ENCODE measurements around the gene CPSF4. TPM values are rescaled to one million over a fixed set of nuclear protein-coding genes. Genes with fewer than 3 reads are reported as not detected.
"Not testable (repeated sequence)": the region's sequence is repeated elsewhere in the genome, so short reads cannot be mapped to it uniquely, and the experiment has no call there.

The CPSF4 gene
- total RNA-seq, 1 donor from 2014 or later: 14.4 TPM

DNA sequence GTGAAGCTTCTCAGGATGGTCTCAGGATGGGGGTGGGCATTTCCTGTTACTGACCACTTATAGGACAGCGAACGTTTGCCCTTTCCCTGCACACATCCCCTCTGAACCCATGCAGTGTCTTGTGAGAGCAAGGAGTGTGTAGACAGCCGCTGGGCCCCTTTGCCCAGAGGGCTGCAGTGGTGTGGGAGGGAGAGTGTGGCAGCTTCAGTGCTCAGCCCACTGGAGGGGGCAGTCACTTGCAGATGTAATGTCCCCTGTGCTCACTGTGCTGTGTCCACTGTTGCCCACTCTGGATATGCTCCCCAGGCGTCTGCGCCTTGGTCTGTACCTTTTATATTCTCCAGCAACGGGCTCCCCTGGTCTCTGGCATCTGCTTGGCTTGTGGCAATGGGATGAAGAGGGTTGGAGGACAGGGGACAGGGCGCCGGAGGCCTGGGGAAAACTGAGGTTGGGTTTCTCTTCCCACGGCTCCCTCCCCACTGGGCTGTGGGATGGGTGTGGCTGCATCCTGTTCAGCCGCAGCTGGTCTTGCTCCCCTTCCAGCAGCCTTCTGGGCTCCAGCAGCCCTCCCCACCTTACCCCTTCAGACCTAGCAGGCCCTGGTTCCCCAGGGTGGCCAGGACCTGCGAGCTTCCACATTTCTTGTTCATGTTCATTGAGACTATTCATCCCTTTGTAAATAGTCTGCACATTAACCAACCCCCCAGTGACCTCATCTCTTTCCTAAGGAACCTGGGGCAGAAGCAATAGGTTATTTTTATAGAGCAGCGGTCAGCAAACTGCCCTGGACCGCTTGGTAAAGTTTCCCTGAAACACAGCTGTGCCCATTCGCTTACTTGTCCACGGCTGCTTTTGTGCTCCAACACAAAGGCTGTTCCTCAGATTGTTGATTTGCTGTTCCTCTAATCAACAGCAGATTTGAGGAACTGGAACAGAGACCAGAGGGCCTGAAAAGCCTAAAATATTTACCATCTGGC is 40.0 kb downstream of the CPSF4 start:
- ATAC-seq (peak; percentile 36), DNase-seq (ENCODE audit: low spot score) (no peak)

DNA sequence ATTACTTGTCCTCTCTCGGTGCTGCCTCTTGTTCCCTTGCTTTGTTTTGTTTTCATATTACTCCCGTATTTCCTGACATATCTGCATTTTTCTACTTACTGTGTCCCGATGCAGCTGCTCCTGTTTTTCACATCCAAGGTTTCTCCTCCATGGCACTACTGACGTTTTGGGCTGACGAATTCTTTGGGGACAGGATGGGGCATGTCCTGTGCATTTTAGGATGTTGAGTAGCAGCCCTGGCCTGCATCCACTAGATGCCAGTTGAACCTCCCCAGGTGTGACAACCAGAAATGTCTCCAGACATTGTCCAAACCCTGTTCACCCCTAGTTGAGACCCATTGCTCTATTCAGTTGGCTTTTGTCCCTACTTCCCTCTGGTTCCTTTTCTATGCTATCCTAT is 46.4 kb downstream of the CPSF4 start:
- ATAC-seq: no peak
- DNase-seq (ENCODE audit: low spot score): no peak

GRCh38 chr7:99489235-99489634 is 50.5 kb downstream of the CPSF4 start:
- ATAC-seq (peak; percentile 33), DNase-seq (ENCODE audit: low spot score) (no peak)

GRCh38 chr7:99490878-99491277 is 52.1 kb downstream of the CPSF4 start:
- no peak for ATAC-seq

DNA sequence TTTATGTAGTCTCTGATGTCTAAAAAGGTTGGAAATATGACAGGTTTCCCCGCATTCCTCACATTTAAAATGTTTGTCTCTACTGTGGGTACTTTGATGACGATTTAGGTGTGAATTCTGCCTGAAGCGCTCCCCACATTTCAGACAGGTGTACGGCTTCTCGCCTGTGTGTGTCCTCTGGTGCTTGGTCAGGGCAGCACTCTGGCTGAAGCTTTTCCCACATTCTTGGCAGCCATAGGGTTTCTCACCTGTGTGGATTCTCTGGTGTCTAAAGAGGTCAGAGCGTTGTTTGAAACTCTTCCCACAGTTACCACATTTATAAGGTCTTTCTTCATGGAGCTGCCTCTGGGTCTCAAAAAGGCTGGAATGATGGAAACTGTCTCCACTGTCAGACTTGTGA is 55.1 kb downstream of the CPSF4 start:
- ATAC-seq (no peak), DNase-seq (ENCODE audit: low spot score) (no peak)

More at GRCh38 chr7:99490878-99491277, 52.1 kb downstream of the CPSF4 start:
- DNase-seq (ENCODE audit: low spot score): no peak

DNA sequence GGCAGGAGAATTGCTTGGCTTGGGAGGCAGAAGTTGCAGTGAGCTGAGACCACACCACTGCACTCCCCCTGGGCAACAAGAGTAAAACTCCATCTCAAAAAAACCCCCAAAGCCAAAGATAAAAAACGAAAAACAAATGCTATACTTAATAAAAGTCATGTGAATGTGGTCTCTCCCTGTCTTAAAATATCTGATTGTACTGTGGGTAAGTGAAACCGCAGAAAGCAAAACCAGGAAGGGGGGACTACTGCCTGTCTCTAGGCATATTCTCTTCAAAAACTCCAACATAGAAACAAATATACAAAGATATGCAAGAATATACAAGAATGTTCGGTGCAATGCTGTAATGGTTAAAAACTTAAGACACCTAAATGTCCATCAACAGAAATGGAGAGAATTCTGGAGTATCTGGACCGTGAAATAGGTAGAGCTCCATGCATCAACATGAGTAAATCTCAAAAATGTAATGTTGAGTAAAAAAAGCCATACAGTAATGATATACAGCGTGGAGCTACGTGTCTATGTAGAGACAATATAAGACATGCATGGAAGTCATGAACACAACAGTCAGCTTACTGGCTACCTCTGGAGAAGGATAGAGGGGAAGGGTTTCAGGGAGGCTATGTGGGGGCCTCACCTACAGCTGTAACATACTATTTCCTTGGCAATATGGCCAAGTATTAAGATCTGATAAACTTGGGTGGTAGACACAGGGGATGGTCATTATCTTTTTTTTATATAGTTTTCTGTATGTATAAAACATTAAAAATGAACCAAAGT is 59.2 kb downstream of the CPSF4 start:
- DNase-seq (ENCODE audit: low spot score): no peak

DNA sequence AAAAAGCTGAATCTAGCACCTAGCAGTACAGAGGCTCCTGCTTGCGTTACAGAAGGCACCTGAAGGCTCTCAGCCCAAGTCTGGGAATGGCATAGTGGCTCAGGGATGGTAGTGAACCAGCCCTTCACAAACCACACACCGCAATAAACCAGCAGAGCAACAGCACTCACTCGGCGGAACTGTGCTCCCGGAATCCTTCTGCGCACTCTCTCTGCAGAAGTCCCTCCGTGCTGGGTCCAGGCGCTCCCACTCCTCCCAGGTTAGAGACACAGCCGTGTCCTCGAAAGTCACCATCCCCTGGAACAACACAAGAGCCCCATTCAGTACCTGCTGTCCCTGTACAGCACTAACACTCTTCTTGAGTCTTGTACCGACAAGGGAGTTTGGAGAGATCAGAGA is 59.8 kb downstream of the CPSF4 start:
- ATAC-seq: no peak
- DNase-seq (ENCODE audit: low spot score): no peak

More for the DNA sequence above, 59.2 kb downstream of the CPSF4 start:
- ATAC-seq: no peak

DNA sequence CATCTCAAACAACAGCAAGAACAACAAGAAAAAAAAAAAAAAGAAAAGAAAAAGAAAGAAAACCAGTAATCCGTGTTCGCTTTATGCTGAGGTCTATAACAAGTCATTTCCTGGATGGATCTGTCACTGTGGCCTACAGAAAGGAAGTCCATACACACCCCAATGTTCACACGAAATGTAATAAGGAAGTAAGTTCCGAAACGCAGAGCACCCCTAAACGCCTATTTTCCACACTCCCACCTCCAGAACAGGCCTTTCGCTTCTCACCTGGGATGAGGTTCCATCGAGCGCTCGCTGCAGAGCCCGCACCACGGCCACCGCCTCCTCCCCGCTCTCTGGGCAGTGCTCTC is 60.6 kb downstream of the CPSF4 start:
- ATAC-seq: peak; percentile 4

GRCh38 chr7:99499721-99500636 is 61.2 kb downstream of the CPSF4 start, which contains the start of gene ZNF394:
TSS of gene ZNF394 (minus strand) at chr7:99500281. CDS start at chr7:99500093, 188 bp downstream.
- ATAC-seq (peak; percentile 71), DNase-seq (ENCODE audit: low spot score) (peak; percentile 92)

More for the DNA sequence above, 60.6 kb downstream of the CPSF4 start:
- DNase-seq (ENCODE audit: low spot score): no peak

DNA sequence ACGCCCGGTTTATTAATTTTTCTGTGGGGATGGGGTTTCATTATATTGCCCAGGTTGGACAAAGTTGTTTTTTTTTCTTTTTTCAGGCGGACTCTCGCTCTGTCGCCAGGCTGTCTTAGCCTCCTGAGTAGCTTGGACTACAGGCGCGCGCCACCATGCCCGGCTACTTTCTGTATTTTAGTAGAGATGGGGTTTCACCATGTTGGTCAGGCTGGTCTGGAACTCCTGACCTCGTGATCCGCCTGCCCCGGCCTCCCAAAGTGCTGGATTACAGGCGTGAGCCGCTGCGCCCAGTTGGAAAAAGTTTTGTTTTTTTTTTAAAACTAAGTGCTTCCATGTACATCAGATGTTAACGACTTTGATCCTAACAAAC is 61.9 kb downstream of the CPSF4 start:
- ATAC-seq: no peak
- DNase-seq (ENCODE audit: low spot score): no peak

DNA sequence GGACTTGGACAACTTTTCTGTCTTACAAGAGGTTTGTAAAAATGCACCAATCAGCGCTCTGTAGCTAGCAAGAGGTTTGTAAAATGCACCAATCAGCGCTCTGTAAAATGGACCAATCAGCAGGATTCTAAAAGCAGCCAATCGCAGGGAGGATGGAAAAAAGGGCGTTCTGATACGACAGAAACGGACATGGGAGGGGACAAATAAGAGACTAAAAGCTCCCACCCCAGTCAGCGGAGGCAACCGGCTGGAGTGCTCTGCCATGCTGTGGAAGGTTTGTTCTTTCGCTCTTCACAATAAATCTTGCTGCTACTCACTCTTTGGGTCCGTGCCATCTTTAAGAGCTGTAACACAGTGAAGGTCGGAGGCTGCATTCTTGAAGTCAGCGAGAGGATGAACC is 62.5 kb downstream of the CPSF4 start:
- not testable (repeated sequence) for ATAC-seq; DNase-seq (ENCODE audit: low spot score)

DNA sequence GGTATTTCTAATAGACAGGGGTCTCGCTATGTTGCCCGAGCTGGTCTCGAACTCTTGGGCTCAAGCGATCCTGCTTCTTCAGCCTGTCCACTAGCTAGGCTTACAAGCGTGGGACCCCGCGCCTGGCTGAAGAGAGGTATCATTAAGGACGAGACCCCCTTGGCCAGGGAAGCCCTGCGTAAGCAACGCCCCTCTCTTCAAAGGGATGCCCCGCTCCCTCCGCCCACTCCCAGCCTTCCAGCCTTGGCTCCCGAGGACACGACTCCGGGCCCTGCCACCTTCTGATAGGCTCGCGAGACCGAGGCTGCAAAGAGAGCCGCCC is 65.5 kb downstream of the CPSF4 start:
- ATAC-seq (no peak), DNase-seq (ENCODE audit: low spot score) (no peak)

DNA sequence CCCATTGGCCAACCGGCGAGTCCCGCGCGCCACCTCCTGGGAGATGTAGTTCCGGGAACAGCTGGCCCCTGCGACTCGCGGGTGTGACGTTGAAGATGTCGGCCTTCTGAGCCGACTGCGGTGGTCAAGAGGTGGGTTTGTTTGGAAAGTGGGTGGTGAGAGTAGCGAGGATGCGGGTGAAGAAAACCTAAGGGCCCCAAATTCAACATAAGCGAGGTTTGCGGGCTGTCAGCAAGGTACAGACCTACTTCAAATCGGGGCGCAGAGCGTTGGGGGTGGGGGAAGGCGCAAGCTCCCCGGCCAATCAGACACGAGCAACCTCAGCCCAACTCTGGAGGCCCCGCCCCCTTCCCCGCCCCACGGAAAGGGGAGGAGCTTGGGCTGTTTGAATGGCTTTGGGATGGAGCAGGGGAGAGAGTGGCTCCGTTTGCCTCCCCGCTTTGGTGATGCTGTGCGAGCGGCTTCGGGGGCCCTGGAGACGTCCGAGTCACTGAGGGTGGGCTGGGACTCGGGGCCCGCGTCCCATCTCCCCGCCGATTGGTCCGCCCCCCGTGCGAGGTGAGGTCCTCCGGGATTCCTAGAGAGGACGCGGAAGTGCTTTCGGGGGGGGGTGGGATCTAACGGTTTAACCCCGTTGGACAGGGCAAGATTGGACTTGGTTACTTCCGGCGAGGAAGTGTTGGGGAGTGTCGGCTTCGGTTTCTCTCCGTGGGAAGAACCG is 66.0 kb downstream of the CPSF4 start, which contains the start of gene ZKSCAN5:
Gene ZKSCAN5, plus strand, starts transcription at position 60 of the 721 bp plus-strand sequence. CDS start 1,383 bp downstream, outside the sequence.
- ATAC-seq: peak; percentile 91
- DNase-seq (ENCODE audit: low spot score): peak; percentile 98

DNA sequence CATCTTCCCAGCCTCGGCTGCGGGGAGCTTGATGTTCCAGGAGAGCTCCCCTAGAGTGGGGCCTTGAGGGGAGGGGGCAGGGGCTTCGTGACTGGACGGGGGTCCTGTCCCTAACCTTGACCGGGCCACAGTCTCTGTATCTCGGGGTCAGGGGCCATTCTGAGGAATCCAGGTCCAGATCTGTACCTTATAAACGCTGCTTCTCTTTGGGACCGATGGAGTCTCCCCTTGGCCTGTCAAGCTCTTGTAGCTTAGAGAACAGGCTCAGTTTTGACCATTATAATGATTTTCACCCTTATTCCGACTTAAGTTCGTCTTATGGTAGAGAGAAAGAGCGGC is 66.5 kb downstream of the CPSF4 start:
- ATAC-seq: peak; percentile 1
- no peak for DNase-seq (ENCODE audit: low spot score)

Other genes with a start within 250 kb of the CPSF4 start
- 0.40 TPM for gene KPNA7, start 230.8 kb upstream of the CPSF4 start, total RNA-seq
- not detected for gene MYH16, start 166.1 kb upstream of the CPSF4 start, total RNA-seq
- 64.2 TPM for gene ARPC1A, start 113.0 kb upstream of the CPSF4 start, total RNA-seq
- gene ARPC1B, start 64.2 kb upstream of the CPSF4 start, total RNA-seq: 37.4 TPM
- 32.7 TPM for gene PDAP1, start 30.3 kb upstream of the CPSF4 start, total RNA-seq
- 25.8 TPM for gene BUD31, start 30.0 kb upstream of the CPSF4 start, total RNA-seq
- gene PTCD1, start 145 bp upstream of the CPSF4 start, total RNA-seq: 2.3 TPM
- 130 TPM for gene ATP5MF, start 27.2 kb downstream of the CPSF4 start, total RNA-seq
- gene ZNF789, start 33.9 kb downstream of the CPSF4 start, total RNA-seq: 5.2 TPM
- 8.6 TPM for gene ZNF394, start 61.3 kb downstream of the CPSF4 start, total RNA-seq
- 3.0 TPM for gene ZKSCAN5, start 65.7 kb downstream of the CPSF4 start, total RNA-seq
- gene FAM200A, start 113.2 kb downstream of the CPSF4 start, total RNA-seq: 2.2 TPM
- 24.0 TPM for gene ZNF655, start 119.7 kb downstream of the CPSF4 start, total RNA-seq
- gene TMEM225B, start 159.3 kb downstream of the CPSF4 start, total RNA-seq: 0.18 TPM
- 5.5 TPM for gene ZSCAN25, start 178.0 kb downstream of the CPSF4 start, total RNA-seq
- 564 TPM for gene CYP3A5, start 241.1 kb downstream of the CPSF4 start, total RNA-seq